Mammary microvascular endothelial cell (primary cell): ENCODE data around the gene CTAG1A. TPM values are rescaled to one million over a fixed set of nuclear protein-coding genes. Genes with fewer than 3 reads are reported as not detected.

Experiments used
- total RNA-seq: library from RNA; depleted of rRNA; stranded (reverse); fragments of >200 nt; gene quantifications from 2 replicates; pipeline ENCODE4 v1.2.3, GENCODE V29; 2015

CTAG1A gene
- total RNA-seq = not detected in 2 replicates

GRCh38 chrX:154584585-154585183 is at the start of gene CTAG1A:
Gene CTAG1A (plus strand): TSS chrX:154585133. CDS start chrX:154585207, 74 bp downstream.

GRCh38 chrX:154546354-154547244 is 38.3 kb upstream of the CTAG1A start, which contains the start of gene G6PD:
Gene G6PD (minus strand): TSS chrX:154546846. CDS start chrX:154546155, 691 bp downstream.

GRCh38 chrX:154547245-154548027 is 37.5 kb upstream of the CTAG1A start, which contains the start of gene IKBKG:
Gene IKBKG (plus strand): TSS chrX:154547620. CDS start chrX:154552003, 4,383 bp downstream.

GRCh38 chrX:154619182-154619581 is 34.2 kb downstream of the CTAG1A start, which contains the start of gene CTAG1B:
Gene CTAG1B (minus strand): TSS chrX:154619282. CDS start chrX:154619218, 64 bp downstream.

Other genes starting within 250 kb of the CTAG1A start
- 1,675 and 1,864 TPM in 2 replicates for gene FLNA, start 210.5 kb upstream of the CTAG1A start, total RNA-seq
- 61.8 and 75.8 TPM in 2 replicates for gene EMD, start 205.8 kb upstream of the CTAG1A start, total RNA-seq
- 5,610 and 5,786 TPM in 2 replicates for gene RPL10, start 186.8 kb upstream of the CTAG1A start, total RNA-seq
- 98.5 and 105 TPM in 2 replicates for gene DNASE1L1, start 175.9 kb upstream of the CTAG1A start, total RNA-seq
- gene TAFAZZIN, start 173.6 kb upstream of the CTAG1A start, total RNA-seq = 22.0 and 22.3 TPM in 2 replicates
- 69.8 and 73.5 TPM in 2 replicates for gene ATP6AP1, start 156.5 kb upstream of the CTAG1A start, total RNA-seq
- 67.5 and 88.0 TPM in 2 replicates for gene GDI1, start 148.0 kb upstream of the CTAG1A start, total RNA-seq
- gene FAM50A, start 141.0 kb upstream of the CTAG1A start, total RNA-seq = 57.8 and 62.8 TPM in 2 replicates
- 4.5 and 4.9 TPM in 2 replicates for gene PLXNA3, start 126.9 kb upstream of the CTAG1A start, total RNA-seq
- 39.2 and 46.4 TPM in 2 replicates for gene LAGE3, start 105.9 kb upstream of the CTAG1A start, total RNA-seq
- gene UBL4A, start 98.5 kb upstream of the CTAG1A start, total RNA-seq = 45.2 and 53.7 TPM in 2 replicates
- gene SLC10A3, start 94.5 kb upstream of the CTAG1A start, total RNA-seq = 35.6 and 40.2 TPM in 2 replicates
- 26.4 and 27.4 TPM in 2 replicates for gene FAM3A, start 68.9 kb upstream of the CTAG1A start, total RNA-seq
- 75.2 and 82.4 TPM in 2 replicates for gene G6PD, start 38.3 kb upstream of the CTAG1A start, total RNA-seq
- 17.9 and 41.4 TPM in 2 replicates for gene IKBKG, start 37.5 kb upstream of the CTAG1A start, total RNA-seq
- not detected in 2 replicates for gene CTAG1B, start 34.1 kb downstream of the CTAG1A start, total RNA-seq
- not detected in 2 replicates for gene CTAG2, start 68.4 kb downstream of the CTAG1A start, total RNA-seq
- gene GAB3, start 165.9 kb downstream of the CTAG1A start, total RNA-seq = 3.5 and 3.6 TPM in 2 replicates
- 40.6 and 46.9 TPM in 2 replicates for gene DKC1, start 177.7 kb downstream of the CTAG1A start, total RNA-seq
- 25.9 and 28.7 TPM in 2 replicates for gene MPP1, start 220.4 kb downstream of the CTAG1A start, total RNA-seq
- gene SMIM9, start 249.5 kb downstream of the CTAG1A start, total RNA-seq = not detected in 2 replicates